Epithelial cell of esophagus (primary cell): ENCODE data around the gene TMEM245.

Experiments
- DNase-seq: peaks from one replicate; pipeline ENCODE4 v3.0.0; 2010; ENCODE audit warnings: low read depth
- H3K4me3 ChIP-seq: 2 replicates; pipeline ENCODE4 v1.5.1; 2011; ENCODE audit warnings: mild to moderate bottlenecking, low read length, control low read depth
- CTCF ChIP-seq: IDR thresholded peaks from 2 replicates; pipeline ENCODE4 v1.5.1; 2011; ENCODE audit warnings: low read depth, mild to moderate bottlenecking, low read length, control low read depth, inconsistent platforms; ENCODE audit not compliant: insufficient read depth; ENCODE audit errors: missing control alignments

Gene TMEM245

GRCh38 chr9:109010746-109011145 lies 109.0 kb downstream of the TMEM245 start:
- no peak for TF ChIP-seq CTCF
- H3K4me3 ChIP-seq: no peak overlapping the region
- peak; percentile 84 for DNase-seq

GRCh38 chr9:109005678-109006077 lies 114.1 kb downstream of the TMEM245 start:
- no peak for DNase-seq
- TF ChIP-seq CTCF: no peak
- H3K4me3 ChIP-seq: no peak overlapping the region

GRCh38 chr9:109003116-109003515 lies 116.6 kb downstream of the TMEM245 start:
- DNase-seq: no peak
- no peak for TF ChIP-seq CTCF
- no peak overlapping the region for H3K4me3 ChIP-seq

- TF ChIP-seq CTCF: no peak
- H3K4me3 ChIP-seq: no peak overlapping the region
- DNase-seq: no peak
These were observed 117.6 kb downstream of the TMEM245 start for GRCh38 chr9:109002141-109002540.

- no peak for TF ChIP-seq CTCF
- H3K4me3 ChIP-seq: no peak overlapping the region
- DNase-seq: peak; percentile 80
These were observed 118.5 kb downstream of the TMEM245 start for GRCh38 chr9:109001275-109001676.

- no peak overlapping the region for H3K4me3 ChIP-seq
- TF ChIP-seq CTCF: no peak
- DNase-seq: no peak
These were observed 122.6 kb downstream of the TMEM245 start for GRCh38 chr9:108997112-108997511.

- DNase-seq: no peak
- H3K4me3 ChIP-seq: no peak overlapping the region
- TF ChIP-seq CTCF: no peak
These were observed 123.1 kb downstream of the TMEM245 start for GRCh38 chr9:108996643-108997042.
